ENCODE results near the gene GSG1L.

GSG1L gene

DNA sequence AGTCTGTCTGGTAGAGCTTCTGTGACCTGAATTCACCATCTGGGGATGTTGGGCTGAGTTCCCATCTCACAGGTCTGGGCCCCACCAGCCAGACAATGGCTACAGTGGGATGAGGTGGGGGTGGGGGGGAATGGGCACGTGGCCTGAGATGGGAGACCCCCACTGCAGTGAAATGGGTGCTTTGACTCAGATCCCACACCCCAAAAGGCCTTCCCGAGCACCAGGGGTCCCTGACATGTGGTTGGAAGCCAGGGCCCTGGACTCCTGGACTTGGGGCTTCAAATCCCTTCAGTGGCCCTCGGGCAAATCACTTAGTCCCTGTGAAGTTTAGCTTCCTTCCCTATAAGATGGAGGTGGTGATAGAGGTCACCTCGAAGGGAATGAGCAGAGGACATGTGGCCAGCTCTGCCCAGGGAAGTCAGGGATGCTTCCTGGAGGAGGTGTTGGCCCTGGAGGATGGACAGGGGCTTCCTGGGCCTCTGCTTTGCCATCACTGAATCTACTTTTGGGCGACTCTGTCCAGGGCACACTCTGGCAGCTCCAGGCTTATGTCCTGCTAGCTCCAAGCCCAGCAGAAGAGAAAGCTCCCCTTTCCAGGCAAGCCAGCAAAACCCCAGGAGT, 295.4 kb downstream of the GSG1L start:
- DNase-seq, result no peak

DNA sequence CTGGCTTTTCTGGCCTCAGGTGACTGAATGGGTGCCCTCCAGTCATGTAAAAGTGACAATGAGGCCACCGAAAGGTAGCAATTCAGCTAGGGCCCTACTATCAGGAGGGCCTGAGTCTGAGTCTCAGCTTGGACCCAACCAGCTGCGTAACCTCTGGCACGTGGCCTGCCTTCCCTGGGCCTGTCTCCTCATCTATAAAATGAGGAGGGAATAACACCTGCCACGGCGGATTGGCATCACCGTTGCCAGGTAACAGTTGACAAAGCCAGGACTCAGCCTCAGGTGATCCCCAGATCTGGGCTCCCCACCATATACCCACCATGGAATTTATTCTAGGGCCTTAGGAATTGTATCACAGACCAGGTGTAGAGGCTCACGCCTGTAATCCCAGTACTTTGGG, 296.4 kb downstream of the GSG1L start:
- no peak for DNase-seq

DNA sequence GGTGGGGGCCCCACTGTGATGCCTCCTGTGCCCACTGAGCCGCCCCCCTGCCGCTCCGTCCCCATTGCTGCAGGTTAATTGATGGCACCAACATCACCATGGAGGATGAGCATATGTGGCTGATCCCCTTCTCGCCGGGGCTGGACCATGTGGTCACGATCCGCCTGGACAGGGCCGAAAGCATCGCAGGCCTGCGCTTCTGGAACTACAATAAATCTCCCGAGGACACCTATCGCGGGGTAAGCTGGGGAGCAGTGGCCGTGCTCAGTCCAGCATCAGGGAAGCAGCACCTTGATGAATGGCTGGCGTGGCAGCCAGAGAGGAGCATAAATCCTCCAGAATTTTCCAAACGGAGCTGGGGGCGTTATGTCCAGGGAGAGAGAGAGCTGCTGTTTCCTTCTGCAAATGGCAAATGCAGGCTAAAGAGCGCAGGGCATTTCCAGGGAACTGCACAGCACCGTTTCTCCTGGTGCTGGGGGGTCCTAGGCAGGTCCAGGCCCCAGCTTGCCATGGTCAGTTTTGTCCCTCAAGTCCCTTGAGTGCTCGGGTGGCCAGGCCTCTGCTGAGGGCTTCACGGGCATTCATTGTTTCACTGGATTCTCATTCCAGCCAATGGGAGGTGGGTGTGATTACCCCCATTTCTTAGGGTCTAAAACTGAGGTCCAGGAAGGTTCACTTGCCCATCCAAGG, 297.1 kb downstream of the GSG1L start:
- DNase-seq, result no peak

DNA sequence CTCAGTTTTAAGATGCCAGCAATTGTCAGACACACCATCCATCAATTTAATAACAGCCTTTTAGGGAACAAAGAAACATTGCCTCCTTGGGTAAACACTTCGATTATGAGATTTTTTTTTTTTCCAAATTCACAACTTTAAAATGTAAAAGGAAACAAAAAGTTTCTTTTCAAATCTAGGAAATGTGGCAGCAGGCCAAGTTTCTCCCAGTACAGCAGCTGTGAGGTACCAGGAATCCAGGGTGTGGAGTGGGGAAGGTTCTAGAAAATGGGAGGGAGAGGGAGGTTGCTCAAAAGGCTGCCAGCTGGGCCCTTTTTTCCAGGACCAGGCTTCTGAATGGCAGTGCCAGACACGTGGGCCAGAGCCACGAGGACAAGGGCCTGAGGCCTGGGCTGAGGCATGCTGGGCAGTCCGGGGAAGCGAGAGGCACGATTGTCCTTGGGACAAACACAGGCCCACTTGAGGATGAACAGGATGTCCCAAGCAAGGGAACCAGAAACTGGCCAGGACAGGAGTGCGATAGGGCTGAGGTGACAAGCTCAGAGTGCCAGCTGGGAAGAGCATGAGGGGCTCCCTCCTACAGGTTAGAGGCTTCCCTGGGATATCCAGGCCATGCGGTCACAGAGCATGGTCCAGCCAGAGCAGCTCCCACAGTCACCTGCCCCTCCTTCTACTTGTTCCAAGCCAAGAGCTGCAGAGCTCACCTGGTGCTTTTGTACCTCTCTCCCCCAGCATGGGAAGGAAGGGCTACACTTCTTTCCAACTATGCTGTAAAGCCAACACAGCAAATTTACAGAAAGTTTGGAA, 298.4 kb downstream of the GSG1L start:
- DNase-seq, result no peak

DNA sequence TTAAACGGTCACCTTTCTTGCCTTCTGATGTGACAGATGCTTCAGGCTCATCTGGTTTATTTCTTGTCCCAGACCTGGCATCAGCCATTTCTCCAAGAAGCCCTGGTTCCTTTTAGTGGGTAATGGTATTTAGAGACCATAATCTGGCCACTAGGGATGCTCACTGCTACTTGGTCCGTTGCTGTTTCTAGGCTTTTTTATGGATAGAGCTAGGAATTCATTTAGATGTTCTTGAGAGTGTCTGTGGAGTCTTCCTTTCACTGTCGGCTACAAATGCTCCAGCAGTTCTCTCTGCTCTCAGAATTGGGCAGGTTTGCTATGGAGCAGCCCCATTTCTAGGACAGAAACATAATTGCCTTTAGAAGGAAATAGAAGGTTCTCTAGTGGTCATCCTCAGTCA, 299.1 kb downstream of the GSG1L start:
- DNase-seq, result no peak

DNA sequence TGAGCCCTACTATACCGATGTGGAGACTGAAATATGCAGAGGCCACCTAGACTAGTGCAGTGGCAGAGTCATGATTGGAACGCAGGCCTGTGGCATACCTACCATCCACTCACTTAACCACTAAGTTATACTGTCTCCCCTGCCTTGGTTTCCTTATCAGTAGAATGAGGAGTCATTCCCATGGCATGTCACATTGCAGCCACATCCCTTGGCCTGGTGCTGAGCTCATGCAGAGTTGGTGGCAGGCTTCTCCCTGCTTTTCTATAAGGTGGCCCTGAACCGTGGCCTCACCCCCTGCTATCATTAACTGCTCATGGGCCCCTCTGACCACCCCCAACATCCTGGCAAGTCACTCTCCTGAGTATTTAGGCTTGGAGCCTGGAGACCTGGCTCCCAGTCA, 301.1 kb downstream of the GSG1L start:
- no peak for DNase-seq

DNA sequence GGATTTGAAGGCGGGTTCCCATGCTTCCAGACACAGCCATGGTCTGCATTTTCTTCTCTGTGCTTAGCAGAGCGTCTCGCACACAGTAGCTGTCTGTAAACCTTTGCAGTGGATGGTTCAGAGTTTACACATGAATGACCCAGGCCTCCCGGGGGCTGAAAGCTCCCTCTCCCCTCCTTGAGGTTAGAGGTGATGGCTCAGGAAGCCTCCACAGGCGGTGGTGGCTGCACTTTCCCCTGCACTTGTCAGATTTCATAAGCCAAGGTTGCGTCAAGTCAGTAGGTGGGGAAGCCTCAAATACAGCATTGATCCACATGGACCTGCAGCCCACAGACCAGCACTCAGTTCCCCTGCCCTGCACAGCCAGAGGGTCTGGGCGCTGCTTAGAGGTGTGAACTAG, 301.7 kb downstream of the GSG1L start:
- no peak for DNase-seq

DNA sequence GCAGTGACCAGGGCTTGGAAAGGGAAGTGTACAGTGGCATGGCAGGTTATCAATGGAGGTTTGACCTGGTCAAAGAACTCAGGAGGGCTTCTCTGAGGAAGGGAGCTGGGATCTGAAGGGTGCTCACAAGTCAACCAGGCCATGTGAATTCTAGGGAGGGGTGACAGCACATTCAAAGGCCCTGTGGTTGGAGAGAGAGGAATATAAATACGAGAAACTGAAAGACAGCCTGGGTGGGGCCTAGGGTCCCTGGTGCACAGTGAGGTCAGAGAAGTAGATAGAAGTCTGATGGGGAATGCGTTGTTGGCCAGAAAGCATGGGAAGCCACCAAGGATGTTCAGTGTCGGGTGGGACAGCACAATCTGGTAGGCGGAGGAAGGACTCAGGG, 302.7 kb downstream of the GSG1L start:
- DNase-seq, result no peak

DNA sequence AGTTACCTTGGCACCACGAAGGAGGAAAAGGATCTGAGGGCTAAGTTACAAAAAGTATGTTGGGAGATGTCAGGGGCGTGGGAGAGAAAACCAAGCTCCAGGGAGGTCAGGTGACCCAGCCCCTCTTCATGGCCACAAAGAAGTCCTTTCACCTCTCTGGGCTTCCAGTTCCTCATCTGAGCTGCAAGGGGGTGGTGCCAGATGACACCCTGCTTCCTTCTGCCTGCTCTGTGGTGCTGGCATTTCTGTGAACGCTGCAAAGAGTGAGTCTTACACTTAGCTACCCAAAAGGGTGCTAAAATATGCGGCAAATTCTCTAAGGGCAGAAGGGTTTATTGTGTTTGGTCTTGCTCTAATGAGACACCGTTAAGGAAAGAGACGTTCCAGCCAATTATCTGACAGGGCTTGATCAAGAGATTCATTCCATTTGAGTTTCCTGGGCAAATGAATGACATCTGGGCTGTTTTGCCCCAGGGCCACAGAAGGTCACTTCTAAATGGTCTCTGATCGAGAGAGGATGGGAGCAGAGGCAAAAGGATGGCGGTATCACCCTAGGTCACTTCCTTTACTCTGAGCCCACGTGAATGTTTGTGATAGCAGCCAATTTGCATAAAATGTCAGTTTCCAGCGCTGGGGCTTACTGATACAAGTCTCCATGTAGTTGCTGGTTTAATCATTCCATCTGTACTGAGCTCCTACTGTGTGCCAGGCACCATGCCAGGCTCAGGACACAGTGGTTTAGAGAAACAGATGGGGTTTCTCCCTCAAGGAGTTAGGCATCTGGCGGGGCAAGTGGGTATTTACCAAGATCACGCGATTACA, 303.3 kb downstream of the GSG1L start:
- no peak for DNase-seq

DNA sequence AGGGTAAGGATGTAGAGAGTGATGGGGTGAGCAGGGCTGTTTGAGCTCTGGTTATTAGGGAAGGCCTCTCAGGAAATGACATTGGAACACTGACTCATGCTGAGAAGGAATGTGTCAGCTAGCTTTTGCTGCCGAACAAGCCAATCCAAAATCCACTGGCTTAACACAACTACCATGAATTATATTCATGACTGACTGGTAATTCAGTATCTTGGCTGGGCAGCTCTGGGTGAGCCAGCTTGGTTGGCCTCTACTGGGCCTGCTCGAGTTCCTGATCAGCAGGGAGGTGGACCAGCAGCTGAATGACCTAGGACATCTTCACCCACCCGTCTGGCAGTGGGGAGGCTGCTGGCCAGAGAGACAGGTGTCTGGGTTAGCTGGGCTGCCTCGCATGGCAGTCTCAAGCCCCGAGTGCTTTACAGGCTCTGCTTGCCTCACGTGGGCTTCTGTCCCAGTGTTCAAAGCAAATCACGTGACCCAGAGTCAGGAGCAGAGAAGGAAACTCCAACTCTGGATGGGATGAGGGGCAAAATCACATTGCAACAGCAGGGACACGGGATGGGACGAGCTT, 304.1 kb downstream of the GSG1L start:
- DNase-seq, result no peak

DNA sequence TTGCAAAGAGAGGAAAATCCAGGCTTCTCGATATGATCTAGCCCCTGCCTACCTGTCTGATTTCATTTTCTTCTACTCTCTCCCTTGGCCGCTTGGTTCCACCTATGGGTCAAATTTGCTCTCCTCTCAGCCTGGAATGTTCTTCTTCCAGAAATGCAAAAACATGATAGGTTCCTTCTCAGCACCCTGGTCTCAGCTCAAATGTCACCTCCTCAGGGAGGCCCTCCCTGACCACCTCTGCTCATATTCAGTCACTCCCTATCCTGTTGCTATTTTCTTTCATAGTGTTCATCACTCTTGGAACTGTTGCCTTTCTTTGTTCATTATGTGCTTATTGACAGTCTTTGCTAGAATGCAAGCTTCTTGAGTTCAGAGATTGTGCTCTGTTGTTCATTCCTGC, 305.0 kb downstream of the GSG1L start:
- no peak for DNase-seq

DNA sequence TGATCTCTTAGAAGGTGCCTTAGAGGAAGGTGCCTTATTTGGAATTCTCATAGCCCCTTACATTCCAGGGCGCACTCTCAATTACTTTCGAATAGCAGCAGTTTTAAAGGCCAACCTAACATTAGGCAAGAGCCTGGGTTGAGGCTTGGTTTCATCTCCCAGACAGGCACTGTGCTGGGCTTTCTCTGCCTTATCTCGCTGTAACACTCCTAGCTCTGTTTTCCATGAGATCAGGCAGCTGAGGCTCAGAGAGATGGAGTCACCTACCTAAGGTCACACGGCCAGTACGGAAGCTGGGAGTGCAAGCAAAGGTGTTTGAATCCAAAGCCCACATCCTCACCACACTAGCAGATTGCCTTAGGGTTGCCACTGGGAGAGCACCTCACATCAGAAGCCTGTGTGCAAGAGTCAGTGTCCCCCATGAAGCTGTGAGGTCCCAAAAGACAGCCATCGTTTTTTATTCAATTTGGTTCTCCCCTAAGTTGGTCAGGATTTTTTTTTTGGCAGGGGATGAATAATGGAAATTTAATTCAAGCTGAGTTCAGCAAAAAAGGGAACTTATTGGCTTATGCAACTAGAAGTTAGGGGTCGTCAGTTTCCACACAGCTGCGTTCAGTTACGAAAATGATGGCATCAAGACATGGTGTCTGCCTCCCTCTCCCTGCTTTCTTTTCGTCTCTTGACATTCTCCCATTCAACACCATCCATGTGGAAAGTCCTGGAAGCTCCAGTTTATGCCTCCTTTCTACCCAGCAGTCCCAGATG, 307.1 kb downstream of the GSG1L start:
- no peak for DNase-seq

DNA sequence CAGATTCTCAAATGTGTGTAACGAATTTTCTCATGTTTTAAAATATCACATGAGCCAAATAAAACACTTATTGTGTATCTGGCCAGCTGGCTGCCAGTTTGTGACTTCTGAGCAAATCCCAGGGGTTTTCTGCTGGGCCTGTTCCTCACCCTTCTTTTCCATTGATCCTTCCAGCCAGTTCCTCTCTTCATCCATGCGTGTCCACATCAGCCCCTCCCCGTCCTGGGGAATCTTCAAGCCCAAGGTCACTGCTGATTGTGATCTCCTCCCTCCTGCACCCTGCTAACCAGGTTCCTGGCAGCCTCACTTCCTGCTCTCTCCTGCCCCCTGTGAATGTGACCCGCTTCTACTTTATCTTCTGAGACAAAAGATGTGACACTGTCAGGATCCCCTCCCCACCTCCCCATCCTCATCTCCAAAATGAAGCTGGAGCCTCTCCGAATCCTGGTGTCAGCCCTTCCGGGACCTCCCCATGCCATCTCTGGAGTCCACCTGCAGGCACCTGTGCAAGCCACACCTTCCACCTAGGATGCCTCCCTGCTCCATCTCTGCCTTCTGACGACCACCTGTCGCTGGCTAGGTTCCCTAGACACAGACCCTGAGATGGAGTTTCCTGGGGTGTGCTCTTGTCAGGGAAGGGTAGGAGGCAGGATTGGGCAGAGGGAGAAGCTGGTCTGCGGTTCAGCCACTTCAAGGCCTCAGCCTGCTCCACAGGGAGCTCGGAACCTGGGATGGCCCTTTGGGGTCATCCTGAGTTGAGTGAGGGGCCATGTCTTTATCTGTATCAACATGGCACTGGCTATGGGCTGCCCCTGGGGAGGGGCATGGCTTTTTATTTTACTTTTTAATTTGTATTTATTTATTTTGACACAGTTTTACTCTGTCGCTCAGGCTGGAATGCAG, 308.5 kb downstream of the GSG1L start:
- no peak for DNase-seq

DNA sequence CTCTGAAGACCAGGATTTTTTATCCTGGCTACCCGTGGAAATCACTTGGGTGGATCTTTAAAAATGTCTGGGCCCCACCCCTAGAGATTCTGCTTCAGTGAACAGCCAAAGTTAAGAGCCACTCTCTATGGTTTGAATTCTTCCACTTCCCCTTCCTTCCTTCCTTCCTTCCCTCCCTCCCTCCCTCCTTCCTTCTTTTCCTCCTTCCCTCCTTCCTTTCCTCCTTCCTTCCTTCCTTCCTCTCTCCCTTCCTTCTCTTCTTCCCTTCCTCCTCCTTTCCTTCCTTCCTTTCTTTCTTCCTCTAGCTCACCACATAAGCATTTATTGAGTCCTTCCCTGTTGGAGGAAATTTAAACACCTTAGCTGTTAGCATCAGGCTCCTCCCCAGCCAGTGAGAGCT, 310.0 kb downstream of the GSG1L start:
- DNase-seq, result no peak

DNA sequence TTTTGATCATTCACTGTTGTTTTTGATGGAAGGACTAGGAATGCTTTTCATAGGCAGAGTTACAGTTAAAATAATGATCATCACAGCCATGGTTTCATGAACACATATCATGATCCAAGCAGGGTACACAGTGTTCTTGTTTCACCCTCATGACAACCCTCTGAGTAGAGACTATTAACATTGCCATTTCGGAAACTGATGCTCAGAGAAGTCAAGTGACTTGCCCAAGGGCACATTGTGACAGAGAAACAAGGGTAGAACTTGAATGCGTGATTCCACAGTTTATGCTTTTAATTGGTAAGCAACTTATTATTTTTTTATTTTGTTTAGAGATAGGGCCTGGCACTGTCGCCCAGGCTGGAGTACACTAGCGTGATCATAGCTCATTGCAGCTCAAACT, 311.3 kb downstream of the GSG1L start:
- no peak for DNase-seq

DNA sequence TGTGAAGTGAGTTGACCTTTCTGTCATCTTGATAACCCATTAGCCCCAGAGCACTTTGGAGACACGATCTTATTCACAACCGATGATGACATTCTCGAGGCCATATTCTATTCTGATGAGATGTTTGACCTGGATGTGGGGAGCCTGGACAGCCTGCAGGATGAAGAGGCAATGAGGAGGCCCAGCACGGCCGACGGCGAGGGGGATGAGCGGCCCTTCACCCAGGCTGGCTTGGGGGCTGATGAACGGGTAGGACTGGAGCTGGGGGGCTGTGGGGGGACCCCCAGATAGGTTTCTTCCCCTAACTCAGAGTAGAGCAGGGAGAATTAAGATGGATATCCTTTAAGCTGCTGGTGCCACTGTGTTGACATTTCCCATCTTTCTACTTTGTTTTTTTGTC, 311.8 kb downstream of the GSG1L start:
- no peak for DNase-seq

DNA sequence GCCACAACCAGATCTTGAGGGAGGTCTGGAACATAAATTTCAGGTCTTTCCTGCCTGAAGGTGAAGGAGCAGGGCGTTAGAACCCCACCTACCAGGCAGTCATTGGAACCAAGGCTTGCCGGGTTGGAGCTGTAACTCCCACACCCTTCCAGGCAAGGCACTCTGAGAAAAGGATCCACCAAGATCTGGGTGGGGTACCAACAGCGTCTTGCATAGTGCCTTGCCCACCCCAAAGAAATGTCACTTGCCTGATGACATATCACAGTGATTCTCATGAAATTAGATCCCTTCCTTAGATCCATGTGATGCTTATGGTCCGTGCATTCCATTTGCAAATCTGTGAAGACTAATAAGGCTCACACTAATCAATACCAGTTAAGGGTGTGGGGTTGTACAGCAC, 312.3 kb downstream of the GSG1L start:
- no peak for DNase-seq

DNA sequence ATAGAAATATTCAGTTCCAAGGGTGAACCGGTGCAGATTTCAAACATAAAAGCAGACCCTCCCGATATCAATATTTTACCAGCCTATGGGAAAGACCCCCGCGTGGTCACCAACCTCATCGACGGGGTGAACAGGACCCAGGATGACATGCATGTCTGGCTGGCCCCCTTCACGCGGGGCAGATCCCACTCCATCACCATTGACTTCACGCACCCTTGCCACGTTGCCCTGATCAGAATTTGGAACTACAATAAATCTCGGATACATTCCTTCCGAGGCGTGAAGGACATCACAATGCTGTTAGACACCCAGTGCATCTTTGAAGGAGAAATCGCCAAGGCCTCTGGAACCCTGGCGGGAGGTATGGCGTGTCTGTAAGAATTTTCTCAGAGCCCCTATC, 313.6 kb downstream of the GSG1L start:
- no peak for DNase-seq

DNA sequence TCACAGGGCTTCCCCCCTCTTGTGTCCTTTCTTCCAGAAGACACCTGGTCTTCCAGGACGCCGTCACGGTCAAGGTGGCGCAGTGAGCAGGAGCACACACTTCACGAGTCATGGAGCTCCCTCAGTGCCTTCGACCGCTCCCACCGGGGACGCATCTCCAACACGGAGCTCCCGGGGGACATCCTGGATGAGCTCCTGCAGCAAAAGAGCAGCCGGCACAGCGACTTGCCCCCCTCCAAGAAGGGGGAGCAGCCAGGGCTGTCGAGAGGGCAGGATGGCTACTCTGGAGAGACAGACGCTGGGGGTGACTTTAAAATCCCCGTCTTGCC, 314.0 kb downstream of the GSG1L start:
- DNase-seq, result no peak

DNA sequence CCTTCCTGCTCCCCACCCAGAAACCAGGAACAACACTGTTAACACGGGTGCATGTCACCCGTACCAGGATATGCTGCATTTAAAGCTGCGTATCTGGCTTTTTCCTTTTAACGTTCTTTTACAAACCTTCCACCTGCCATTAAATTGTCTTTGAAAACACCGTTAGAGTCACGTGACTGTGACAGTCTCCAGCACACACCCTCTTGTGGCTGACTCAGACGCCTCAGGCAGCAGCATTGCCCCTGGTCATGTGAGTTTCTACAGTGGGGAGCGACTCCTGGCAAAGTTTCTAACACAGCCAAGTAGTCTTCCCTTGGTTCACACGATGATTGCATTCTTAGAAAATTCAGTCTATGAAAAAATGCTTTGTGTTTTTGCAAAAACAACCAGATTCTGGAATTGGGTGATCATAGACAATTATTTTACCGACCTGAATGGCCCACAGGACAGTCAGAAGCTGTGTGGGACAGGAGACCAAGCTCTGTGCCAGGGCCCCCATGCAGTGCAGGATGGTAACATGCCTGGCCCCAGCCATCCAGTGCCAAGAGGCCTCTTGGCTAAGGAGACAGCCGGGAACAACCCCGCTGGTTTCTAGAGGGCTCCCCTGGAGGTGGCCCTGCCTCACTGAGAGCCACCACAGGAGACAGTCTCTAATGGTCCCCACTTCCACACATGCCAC, 314.5 kb downstream of the GSG1L start:
- peak in 2 of 5 donors; percentile 3 to 21 for DNase-seq

DNA sequence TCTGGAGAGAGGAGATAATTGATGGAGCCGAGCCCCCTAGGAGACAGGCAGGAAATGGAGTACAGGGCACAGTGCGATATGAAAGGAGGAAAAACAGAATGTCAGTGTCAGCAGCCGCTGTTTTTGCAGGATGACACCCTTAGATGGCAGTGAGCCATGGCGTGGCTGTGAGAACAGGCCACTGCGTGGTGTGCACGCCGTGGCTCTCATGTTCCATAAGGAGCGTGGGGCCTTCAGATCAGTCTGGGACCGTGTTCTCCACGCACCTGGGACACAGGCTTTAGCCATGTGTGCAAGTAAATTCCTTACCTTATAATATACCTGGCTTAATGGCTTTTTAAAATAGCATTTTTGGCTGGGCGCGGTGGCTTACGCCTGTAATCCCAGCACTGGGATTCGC, 315.6 kb downstream of the GSG1L start:
- no peak for DNase-seq
